NCI-H748 (cell line): Measurements from ENCODE around the gene MAP2K5.

ENCODE experiments used
- DNase-seq: peaks from one replicate; lab custom pipeline; 2025; ENCODE audit not compliant: unreplicated experiment; lab: John Stamatoyannopoulos, UW

MAP2K5 gene

DNA sequence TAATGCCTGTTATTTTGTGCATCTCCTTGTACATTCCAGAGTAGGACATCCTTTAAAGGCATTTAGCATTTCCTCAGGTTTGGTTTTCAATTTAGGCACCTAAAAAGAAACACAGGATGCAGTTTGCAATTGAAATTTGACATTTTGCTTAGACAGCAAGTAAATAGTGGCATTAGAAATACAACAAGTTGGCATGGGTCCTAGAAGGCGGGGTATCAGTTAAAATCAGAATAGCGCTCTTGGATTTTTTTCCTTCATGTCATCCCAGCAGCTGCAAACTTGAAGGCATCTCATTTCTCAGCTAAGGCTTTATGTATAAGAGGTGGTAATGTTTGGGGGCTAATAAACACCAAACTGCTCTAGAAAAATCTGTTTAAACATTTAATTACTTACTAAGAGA lies 235.3 kb downstream of the MAP2K5 start:
- DNase-seq, result no peak

DNA sequence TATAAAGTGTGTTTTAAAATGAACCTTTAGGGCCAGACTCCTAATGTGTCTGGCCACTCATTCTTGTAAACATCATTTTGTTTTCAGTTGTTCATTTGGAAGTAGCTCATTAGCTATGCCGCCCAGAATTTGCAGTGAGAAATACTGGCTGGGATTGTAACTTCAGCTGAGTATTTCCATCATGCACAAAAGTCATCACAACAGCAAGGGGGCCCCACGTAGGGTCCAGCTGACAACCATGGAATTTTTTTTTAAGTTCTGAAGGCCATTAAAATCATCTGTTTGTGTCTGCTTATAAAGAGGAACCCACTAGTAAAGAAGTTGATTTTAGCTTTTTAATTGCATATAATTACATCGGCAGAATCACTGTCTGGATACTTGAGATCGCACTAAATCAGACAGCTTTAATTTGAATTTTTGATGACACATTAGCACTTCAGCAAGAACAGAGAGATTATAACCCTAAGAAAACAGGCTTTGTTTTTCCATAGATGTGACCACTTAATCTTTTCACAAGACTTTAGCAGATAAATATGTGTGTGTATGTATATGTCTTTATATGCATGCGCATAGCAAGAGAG lies 236.6 kb downstream of the MAP2K5 start:
- DNase-seq, result no peak

DNA sequence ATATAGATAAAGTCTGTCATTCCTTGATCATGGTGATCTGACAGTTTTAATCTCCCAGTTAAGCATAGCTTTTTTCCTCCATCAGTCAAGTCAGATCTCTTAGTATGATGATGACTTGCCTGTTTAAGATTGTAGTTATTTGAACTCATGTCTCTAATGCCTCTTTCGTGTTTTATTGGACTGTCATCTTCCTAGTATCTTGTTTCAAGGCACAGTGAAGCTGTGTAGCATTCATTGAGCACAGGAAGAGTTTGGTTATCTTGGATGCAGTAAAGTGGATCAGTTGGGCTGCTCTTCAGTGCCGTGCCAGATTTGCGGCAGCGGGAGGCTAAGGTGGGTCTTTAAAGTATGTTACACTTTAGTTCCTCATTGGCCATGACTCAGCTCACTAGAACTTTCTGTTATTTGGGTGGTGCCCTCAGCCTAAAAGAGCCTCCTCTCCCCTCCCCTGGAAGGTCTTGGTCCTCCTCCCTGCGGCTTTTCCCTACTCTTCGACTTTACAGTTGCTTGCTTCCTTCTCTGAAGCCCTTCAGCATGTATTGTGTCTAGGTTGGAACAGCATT lies 237.1 kb downstream of the MAP2K5 start:
- DNase-seq, result no peak

DNA sequence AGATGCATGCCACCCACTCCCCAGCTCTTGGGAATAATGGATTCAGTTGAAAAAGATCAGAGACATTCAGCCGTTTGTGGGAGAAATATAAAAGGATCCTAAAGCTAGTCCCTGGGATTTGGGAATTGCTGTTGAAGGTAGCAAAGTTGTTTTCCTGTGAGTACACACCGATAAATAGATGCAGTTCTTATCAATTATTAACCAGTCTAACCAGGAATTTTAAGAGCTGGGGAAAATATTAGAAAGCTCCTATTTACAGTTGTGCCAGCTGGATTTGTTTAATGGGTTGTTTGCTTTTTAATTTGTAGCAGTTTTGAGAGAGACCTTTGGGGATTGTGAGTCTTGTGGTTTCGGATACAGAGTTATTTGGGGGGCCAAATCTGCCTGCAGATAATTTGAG lies 238.6 kb downstream of the MAP2K5 start:
- DNase-seq, result no peak

DNA sequence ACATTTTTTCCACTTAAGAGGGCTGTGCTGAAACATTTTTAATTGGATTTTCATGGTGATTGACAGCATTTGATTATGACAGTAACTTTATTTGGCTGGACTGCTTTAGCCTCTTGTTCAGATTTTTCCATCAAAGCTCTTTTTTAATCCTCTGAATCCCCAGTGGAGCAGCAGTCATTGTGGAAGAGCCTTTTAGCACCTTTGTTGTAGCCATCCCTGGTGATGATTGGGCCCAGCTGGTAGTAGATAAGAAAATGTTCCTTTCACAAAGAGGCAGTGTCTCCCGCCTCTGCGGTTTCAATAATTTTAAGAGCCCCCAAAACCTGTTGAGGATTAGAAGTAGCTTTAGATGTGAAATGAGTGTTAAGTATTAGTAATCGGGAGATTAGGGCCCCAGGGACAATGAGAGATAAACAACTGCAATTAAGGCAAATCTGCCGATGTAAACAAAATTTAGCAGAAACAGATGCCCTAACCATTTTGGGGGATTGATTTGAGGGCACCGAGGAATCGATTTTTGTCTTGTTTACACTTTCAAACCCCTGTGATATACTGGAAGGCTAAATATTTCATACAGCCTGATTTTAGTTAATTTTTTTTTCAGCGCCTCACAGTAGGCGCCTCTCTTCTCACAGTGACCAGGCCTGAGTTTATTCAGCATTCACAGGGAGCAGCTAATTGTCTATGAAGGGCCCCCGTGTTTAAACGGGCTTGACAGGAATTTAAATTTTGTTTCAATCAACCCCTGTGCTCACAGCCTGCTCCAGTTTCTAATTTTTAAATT lies 239.6 kb downstream of the MAP2K5 start:
- peak; percentile 54 for DNase-seq

DNA sequence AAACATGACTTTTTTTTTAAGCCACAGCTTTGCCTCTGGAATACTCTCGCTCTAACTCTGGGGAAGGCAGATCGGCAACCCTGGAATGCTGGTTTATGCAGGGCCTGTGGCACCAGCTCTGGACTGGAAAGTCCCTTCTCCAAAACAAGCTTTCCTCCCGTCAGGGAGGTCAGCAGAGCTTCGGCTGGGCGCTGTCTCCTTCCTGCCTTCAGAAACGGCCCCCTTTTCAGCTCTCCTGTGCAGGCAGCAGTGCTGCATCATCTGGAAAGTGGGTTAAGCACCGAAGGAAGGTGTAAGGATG lies 240.1 kb downstream of the MAP2K5 start:
- DNase-seq, result peak; percentile 54

DNA sequence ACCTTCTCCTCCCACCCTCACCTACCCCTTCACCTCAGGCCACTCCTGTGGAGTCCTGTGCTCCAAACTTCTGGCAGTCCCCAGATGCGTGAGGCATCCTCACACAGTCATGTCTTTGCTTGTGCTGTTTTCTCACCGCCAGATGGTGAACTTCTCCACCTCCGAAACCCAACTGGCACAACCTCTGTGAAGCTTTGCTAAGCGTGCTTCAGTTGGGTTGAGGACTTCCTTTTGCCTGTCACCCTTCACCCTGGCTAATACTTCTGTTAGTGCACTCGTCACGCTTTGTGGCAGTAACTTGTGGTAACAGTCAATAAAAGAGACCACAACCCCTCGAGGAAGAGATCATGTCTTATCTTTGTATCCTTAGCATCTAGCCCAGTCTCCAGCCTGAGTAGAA lies 240.8 kb downstream of the MAP2K5 start:
- no peak for DNase-seq

DNA sequence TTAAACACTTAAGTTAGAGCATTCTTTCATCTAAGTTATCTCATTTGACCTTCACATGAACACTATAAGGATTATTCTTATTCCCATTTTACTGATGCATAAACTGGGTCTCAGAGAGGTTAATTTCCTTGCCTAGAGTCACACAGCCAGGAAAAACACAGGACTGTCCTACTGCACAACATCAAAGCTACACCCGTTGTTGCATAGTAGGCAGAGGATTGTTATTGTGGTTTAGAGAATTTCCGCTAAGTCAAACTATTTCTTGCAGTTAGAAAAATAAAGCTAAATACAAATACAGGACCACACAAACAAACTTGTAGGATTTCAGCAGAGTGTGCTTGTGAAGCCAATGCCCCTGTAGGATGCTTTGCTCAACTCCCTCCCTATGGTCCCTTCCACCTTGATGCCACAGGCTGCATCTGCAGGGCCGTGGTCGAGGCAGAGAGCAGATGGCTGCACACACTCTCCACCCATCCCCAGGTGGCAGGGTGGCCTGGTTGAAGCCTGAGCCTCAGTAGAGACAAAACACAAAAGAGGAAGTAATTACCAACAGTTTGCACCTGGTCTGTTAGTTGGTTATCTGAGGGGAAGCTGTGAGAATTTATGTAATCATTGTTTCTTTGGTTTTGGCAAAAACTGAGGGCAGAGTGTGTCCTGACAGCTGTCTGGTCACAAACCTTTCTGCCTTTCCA lies 241.7 kb downstream of the MAP2K5 start:
- peak; percentile 83 for DNase-seq

DNA sequence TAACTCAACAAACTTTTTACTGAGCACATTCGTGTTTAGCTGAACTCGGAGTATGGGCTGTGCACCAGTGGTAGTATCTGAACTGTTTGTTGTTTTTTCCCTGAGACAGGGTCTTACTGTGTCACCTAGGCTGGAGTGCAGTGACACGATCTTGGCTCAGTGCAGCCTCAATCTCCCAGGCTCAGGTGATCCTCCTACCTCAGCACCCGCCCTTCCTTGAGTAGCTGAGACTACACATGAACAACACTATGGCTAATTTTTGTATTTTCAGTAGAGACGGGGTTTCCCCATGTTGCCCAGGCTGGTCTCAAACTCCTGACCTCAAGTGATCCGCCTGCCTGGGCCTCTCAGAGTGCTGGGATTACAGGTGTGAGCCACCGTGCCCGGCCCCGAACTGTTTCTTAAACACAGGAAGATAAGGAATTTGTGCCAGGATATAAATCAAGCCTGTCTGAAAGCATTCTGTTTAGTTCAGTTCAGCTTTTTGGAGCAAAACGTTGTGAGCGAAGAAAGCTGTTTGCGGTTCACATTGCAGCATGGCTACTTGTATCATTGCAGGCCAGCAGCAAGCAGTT lies 242.4 kb downstream of the MAP2K5 start:
- no peak for DNase-seq

DNA sequence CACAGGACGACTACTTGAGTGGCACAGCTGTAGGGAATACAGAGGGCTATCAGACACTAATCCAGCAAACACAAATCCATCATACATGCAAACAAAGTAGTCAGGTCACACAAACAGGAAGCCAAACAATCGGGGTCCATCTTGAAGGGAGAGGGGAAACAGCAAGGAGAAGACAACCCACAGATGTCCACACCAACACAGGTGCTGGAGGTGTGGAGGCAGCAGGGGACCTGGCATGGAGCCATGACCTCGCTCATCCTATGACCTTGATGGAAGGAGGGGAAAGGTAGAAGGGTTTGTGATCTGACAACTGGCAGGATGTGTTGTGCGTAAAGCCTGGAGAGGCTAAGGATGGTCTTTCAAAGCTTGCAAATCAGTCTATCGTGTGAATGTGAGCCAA lies 242.9 kb downstream of the MAP2K5 start:
- DNase-seq, result peak; percentile 84

DNA sequence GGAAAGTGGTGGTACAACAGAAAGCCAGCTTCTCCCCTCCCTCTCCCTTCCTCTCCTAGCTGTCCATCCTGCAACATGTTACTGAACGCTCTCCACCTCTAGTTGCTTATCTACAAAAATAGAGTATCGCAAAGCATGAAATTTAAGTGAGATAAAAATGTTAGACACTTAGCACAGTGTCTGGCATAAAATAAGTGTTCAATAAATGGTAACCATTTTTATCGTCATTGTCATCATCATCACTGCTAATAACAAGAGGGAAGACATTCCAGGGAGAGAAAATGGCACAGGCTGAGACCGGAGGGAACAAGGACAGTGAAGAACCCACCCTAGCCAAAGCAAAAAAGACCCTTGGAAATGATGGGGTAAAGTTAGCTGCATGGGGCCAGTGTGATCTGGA lies 244.1 kb downstream of the MAP2K5 start:
- DNase-seq, result no peak

DNA sequence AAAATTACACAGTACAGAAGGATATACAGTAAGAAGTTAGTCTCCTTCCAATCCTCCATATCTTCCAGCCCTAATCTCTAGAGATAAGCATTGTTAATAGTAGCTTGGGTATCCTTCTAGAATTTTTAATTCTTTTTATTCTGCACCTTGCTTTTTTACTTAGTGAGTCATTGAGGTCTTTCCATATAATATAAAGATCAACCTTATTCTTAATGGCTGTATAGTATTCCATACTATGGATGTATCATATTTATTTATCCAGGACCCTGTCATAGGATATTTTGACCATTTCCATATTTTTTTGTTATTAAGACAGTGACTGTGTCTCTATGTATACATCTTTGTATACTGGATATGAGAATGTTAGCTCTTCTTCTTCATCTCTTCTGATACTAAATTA lies 246.5 kb downstream of the MAP2K5 start:
- DNase-seq, result no peak

DNA sequence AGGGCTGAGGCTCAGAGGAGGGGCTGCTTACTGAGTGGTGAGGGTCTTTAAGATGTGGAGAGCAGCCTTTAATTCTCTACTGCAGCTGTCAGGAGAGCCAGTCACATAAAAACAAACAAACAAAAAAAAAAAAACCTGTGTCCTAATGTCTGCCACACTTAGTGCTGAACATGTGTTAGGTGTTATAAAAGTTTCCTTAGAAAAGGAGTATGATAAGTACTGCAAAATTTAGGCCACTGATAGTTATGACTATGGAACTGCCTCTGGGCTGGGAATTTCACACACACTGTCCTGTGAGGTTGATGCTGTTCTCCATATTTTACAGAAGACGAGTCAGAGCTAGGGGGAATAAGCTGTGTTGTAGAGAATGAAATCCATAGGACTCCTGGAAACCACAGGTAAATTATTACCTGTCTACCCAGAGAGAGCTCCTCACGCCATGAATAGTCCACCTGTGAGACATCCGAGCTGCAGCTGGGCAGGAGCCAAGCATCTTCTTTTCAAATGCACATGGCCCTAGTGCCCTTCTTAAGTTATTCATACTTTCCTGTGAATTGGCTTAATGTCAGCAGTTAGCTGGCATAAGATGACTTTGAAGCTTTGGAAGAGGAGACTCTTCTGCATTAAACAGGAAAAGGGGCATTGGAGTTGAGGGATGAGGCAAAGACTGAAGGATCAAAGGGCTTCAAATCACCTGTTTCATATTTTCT lies 248.3 kb downstream of the MAP2K5 start:
- peak; percentile 15 for DNase-seq

DNA sequence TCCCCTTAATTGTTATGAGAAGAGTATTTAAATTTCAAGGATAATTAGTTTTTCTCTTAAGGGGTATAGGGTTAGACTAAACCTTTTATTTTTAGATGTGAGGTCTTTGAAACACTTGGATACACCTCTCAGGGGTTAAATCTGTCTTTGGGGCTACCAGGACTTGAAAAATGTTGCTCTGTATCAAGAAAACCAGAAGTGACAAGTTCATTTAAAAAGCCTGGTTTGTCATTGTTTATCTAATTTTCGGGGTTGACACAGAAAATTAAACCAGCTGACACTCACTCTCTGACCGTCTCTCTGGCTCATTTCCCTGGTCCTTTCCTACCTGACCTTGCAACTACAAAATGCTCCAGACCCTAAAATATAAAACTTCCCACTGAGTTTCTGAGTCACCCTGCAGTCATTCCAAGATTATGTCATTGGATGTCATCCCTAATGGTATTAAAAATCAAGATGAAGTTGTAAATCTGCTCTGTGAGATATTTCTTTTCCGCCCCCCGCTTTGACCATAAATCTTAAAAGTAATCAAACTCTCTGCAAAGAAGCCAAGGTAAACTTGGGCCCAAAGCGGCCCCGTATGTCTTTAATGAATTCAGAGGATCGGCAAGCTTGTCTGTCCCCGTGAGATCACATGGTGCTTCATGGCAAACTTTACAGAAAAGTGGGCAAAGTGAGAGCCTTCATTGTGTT lies 249.9 kb downstream of the MAP2K5 start:
- DNase-seq, result no peak

DNA sequence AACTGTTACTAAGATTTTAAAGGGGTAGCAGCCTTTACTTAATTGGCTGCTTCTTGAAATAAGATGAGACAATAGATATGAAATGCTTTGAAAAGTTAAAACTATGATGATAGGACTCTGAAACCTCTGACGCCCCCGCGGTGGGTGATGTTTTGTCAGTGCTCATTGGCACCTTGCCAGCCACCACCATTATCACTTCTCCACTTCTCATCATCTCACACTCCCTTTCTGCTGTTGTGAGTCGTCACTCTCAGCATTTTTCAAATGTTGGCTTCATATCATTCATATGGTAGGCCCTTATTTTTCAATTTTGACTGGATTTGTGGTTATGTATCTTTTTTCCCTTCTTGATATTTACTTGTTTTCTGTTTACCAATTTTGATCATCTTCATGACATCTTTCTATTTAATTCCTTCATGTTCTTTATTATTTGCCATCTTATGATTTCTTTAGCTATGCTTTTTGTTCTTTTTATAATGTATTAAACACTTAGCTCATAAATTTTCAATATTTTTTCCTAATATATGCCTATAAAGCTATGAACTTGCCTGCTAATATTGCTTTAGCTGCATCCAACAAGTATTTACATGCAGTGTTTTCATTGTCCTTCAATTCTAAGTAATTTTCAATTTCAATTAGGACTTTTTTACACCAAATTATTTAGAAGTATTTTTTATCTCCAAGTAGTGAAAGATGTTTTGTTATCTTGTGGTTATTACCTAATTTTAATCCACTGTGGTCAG lies 252.5 kb downstream of the MAP2K5 start:
- DNase-seq, result no peak

DNA sequence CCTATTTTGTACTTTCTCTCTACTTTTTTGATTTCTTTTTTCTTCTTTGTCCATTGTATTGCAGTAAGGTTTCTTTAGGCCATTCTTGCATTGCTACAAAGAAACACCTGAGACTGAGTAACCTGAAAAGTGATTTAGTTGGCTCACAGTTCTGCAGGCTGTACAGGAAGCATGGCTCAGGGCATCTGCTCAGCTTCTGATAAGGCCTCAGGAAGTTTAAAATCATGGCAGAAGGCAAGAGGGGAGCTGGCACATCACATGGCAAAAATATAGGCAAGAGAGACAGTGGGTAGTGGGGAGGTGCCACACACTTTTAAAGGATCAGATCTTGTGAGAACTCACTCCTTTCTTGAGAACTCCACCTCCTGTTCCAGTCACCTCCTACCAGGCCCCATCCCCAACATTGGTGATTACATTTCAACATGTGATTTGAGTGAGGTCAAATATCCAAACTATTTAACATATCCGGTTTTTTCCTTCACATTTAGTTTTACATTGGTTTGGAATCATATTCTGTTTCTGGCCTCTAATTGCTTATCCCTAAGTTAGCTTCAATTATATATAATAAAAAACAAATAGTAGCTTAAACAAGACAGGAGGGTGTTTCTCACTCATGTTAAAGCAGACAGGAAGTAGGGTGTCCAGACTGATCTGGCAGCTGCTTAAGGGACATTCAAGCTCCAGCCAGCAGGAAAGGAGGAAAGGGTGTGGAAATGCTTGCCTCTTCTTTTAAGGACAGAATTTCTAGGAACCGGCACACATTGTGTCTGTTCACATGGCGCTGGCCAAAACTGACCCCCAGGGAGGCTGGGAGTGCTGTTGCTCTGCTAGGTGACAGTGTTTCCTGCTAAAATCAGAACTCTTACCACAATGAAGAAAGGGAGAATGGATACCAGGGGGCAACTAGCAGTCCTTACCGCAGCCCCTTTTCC lies 254.0 kb downstream of the MAP2K5 start:
- DNase-seq, result no peak

DNA sequence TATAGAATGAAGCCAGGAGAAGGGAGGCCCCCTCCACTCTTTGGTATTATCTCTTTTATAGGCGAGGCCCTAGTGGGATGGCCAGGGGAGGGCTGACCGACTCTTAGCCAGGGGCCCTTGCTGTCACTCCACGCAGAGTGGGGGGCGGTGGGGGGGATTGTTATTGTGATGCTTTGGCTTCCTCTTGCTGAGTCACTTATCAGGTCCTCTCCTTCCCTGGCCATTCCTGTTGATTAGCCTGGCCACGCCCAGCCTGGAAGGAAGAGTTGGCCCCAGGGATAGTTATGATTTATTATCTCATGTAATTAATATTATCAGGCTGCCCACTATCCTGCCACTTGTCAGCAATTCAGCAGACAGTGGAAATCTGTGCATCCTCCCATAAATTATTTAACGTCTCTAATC lies 257.3 kb downstream of the MAP2K5 start:
- DNase-seq, result no peak

DNA sequence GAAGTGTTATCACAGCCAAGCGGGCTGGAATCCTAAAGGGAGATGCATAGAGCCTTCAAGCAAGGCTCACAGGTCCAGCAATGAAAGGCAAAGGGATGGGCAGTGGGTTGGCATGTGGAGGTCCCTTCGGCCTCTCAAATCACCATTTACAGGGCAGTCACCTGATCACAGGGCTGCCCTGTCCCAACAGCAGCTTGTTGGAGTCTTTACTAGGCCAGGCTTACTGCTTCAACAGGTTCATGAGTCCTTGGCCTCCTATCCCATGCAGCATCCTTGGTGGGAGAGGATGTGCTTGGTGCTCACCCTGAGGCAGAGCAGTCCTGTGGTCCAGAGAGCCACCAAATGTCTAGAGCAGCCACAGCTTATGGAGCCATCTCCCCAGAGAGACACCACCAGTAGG lies 258.6 kb downstream of the MAP2K5 start:
- DNase-seq, result no peak
